Measurements from ENCODE around the gene FNDC10. TPM values are rescaled to one million over a fixed set of nuclear protein-coding genes. Genes with fewer than 3 reads are reported as not detected.

Gene FNDC10
- total and polyA plus RNA-seq, 9 of the 15 experiments (the other 6 are each of a cell fraction or from before 2014, with no cell fraction given): 0.08 to 6.3 (median 1.6) TPM

- TF ChIP-seq PBX2 (CRISPR knock-in tag; IDR thresholded peaks at IDR 0.05; ENCODE audit: low read depth) (no peak), PBX2 (tag; conservative IDR thresholded peaks at IDR 0.05; ENCODE audit: low read depth) (no peak), ZNF3 (CRISPR knock-in tag; IDR thresholded peaks at IDR 0.05) (no peak), TFAM (CRISPR knock-in tag; conservative IDR thresholded peaks at IDR 0.05) (no peak), STAG1 (CRISPR knock-in tag; IDR thresholded peaks at IDR 0.05; ENCODE audit: borderline replicate concordance) (no peak), FOXO4 (CRISPR knock-in tag; IDR thresholded peaks at IDR 0.05) (no peak), CCNT2 (IDR thresholded peaks at IDR 0.05; ENCODE audit: borderline replicate concordance, extremely low read depth, insufficient read length, low read depth, low read length) (peak; percentile 67), NR2F6 (CRISPR knock-in tag; IDR thresholded peaks at IDR 0.05) (no peak), BRF1 (IDR thresholded peaks at IDR 0.05; ENCODE audit: borderline replicate concordance, extremely low read depth, insufficient read length) (no peak), ZNF431 (CRISPR knock-in tag; IDR thresholded peaks at IDR 0.05) (peak; percentile 48; the same call in 1 of the 2 replicates), ETV6 (IDR thresholded peaks at IDR 0.05; ENCODE audit: borderline replicate concordance in 1 of 2, low read depth in 2 of 2, low read length in 1 of 2) (no peak), ETV6 (CRISPR knock-in tag; IDR thresholded peaks at IDR 0.05; ENCODE audit: borderline replicate concordance) (no peak), RERE (CRISPR knock-in tag; IDR thresholded peaks at IDR 0.05; ENCODE audit: borderline replicate concordance) (no peak)
- TF ChIP-seq, protein P1, sequence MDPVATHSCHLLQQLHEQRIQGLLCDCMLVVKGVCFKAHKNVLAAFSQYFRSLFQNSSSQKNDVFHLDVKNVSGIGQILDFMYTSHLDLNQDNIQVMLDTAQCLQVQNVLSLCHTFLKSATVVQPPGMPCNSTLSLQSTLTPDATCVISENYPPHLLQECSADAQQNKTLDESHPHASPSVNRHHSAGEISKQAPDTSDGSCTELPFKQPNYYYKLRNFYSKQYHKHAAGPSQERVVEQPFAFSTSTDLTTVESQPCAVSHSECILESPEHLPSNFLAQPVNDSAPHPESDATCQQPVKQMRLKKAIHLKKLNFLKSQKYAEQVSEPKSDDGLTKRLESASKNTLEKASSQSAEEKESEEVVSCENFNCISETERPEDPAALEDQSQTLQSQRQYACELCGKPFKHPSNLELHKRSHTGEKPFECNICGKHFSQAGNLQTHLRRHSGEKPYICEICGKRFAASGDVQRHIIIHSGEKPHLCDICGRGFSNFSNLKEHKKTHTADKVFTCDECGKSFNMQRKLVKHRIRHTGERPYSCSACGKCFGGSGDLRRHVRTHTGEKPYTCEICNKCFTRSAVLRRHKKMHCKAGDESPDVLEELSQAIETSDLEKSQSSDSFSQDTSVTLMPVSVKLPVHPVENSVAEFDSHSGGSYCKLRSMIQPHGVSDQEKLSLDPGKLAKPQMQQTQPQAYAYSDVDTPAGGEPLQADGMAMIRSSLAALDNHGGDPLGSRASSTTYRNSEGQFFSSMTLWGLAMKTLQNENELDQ (CRISPR knock-in tag; IDR thresholded peaks at IDR 0.05; ENCODE audit: borderline replicate concordance): no peak
Measured at GRCh38 chr1:1574721-1575537, 25.0 kb downstream of the FNDC10 start, which contains the start of gene SSU72 (continued).

Data from K562 (cell line).